ENCODE data around the gene RILPL1. TPM values are rescaled to one million over a fixed set of nuclear protein-coding genes. Genes with fewer than 3 reads are reported as not detected.

Gene RILPL1
- total and polyA plus RNA-seq, 8 donors = 2.7 to 42.3 (median 7.5) TPM

- Histone ChIP-seq H3K36me3 (peaks cover 0 to 9% (median 5%) of the 10 kb centered on the region in 4 donors), H3K27me3 (no peaks in the 10 kb centered on the region), H3K9me3 (no peaks in the 10 kb centered on the region), H3K4me1 (peaks cover 0 to 15% (median under 1%) of the 10 kb centered on the region in 4 donors), H3K4me3 (no peak overlapping the region), H3K27ac (no peak overlapping the region)
- DNase-seq = no peak
- TF ChIP-seq, protein P1, sequence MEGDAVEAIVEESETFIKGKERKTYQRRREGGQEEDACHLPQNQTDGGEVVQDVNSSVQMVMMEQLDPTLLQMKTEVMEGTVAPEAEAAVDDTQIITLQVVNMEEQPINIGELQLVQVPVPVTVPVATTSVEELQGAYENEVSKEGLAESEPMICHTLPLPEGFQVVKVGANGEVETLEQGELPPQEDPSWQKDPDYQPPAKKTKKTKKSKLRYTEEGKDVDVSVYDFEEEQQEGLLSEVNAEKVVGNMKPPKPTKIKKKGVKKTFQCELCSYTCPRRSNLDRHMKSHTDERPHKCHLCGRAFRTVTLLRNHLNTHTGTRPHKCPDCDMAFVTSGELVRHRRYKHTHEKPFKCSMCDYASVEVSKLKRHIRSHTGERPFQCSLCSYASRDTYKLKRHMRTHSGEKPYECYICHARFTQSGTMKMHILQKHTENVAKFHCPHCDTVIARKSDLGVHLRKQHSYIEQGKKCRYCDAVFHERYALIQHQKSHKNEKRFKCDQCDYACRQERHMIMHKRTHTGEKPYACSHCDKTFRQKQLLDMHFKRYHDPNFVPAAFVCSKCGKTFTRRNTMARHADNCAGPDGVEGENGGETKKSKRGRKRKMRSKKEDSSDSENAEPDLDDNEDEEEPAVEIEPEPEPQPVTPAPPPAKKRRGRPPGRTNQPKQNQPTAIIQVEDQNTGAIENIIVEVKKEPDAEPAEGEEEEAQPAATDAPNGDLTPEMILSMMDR (IDR thresholded peaks at IDR 0.05) = no peak
- no peak for TF ChIP-seq POLR2AphosphoS5 (IDR thresholded peaks at IDR 0.05)
- no peak for TF ChIP-seq EP300 (IDR thresholded peaks at IDR 0.05)
- no peak for TF ChIP-seq POLR2A (IDR thresholded peaks at IDR 0.05)
- 77 to 97% (median 95%) methylated on average over 1 of the region's 1 CpG for WGBS, 5 donors
- intact Hi-C loops (cut with DNase I; ENCODE audit: low total_unique reads) = no loop called here
These were observed 43.1 kb upstream of the RILPL1 start for GRCh38 chr12:123576611-123577010.

GRCh38 chr12:123573870-123574269, 40.4 kb upstream of the RILPL1 start:
- no peak for DNase-seq
- 14 to 32% (median 24%) methylated on average over 4 of the region's 4 CpGs for WGBS, 5 donors
- TF ChIP-seq POLR2A (IDR thresholded peaks at IDR 0.05) (no peak), EP300 (IDR thresholded peaks at IDR 0.05) (no peak), POLR2AphosphoS5 (IDR thresholded peaks at IDR 0.05) (no peak)
- TF ChIP-seq, protein P1 (IDR thresholded peaks at IDR 0.05) = no peak
- Histone ChIP-seq H3K4me1 (peaks cover 0 to 4% (median 0%) of the 10 kb centered on the region in 4 donors), H3K36me3 (peaks cover 0 to 9% (median 5%) of the 10 kb centered on the region in 4 donors), H3K27me3 (no peaks in the 10 kb centered on the region), H3K4me3 (no peak overlapping the region), H3K27ac (no peak overlapping the region), H3K9me3 (no peaks in the 10 kb centered on the region)
- intact Hi-C loops (cut with DNase I; ENCODE audit: low total_unique reads) = no loop called here

DNA sequence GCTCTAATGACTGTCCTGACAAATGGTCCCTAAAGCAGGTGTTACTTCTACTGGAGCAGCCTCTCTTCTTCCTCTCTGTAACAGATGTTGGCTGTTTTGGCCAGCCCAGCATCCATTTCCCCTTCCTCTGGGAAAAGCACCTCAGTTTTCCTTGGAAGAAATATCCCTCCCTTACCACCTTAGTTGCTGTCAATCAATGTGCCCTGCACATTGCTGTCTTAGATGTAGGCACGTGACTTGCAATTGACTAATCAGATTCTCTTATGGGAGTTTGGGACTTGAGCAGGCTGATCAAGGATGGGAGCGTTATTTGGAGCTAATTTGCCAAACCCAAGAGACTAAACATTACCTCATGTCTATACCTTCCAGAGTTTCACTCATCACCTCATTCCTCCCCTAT, 38.9 kb upstream of the RILPL1 start:
- no peaks in the 10 kb centered on the region for H3K27me3 ChIP-seq
- no peak for DNase-seq
- TF ChIP-seq, protein P1 (IDR thresholded peaks at IDR 0.05) = no peak
- TF ChIP-seq POLR2A (IDR thresholded peaks at IDR 0.05) (no peak), POLR2AphosphoS5 (IDR thresholded peaks at IDR 0.05) (no peak), EP300 (IDR thresholded peaks at IDR 0.05) (no peak)
- intact Hi-C loops (cut with DNase I; ENCODE audit: low total_unique reads) = no loop called here
- no peak overlapping the region for H3K4me3 ChIP-seq
- H3K9me3 ChIP-seq = no peaks in the 10 kb centered on the region
- no peak overlapping the region for H3K27ac ChIP-seq
- 44 to 70% (median 61%) methylated on average over 2 of the region's 2 CpGs for WGBS, 5 donors
- peaks cover 0 to 5% (median 3%) of the 10 kb centered on the region in 4 donors for H3K36me3 ChIP-seq
- H3K4me1 ChIP-seq = peaks cover 0 to 4% (median 0%) of the 10 kb centered on the region in 4 donors

DNA sequence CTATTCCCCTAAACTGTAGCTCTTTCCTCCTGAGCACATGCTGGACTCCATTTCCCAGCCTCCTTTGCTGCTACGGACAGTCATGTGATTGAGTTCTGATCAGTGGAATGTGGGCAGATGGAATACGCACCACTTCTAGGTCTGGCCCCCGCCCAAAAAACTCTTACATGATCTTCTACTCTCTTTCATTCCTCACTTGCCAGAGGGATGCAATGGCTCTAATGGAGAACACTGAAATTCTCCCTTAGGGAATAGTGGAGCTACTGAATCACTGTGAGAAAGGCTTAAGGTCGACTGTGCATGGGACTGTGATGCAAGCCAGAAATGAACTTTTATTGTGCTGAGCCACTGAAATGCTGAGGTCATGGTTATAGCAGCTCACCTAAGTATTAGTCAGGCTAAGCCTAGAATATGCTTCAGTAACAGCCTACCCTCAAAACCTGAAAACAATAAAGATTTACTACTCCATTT, 37.9 kb upstream of the RILPL1 start:
- peak; percentile 27 to 58 for DNase-seq

More for the DNA sequence above, 37.9 kb upstream of the RILPL1 start:
- H3K36me3 ChIP-seq = no peaks in the 10 kb centered on the region
- no peaks in the 10 kb centered on the region for H3K27me3 ChIP-seq
- no peak overlapping the region for H3K27ac ChIP-seq
- peaks cover 0 to 4% (median 0%) of the 10 kb centered on the region in 4 donors for H3K4me1 ChIP-seq
- intact Hi-C loops (cut with DNase I; ENCODE audit: low total_unique reads) = no loop called here
- WGBS, 5 donors = 35 to 42% (median 39%) methylated on average over 4 of the region's 4 CpGs
- H3K4me3 ChIP-seq = no peak overlapping the region
- TF ChIP-seq POLR2A (IDR thresholded peaks at IDR 0.05) = no peak
- TF ChIP-seq POLR2AphosphoS5 (IDR thresholded peaks at IDR 0.05) = no peak
- TF ChIP-seq, protein P1 (IDR thresholded peaks at IDR 0.05) = no peak
- no peak for TF ChIP-seq EP300 (IDR thresholded peaks at IDR 0.05)
- H3K9me3 ChIP-seq = no peaks in the 10 kb centered on the region
